Astrocyte (in vitro differentiated cells and primary cell): Measurements from ENCODE around the gene NAT9. TPM values are rescaled to one million over a fixed set of nuclear protein-coding genes. Genes with fewer than 3 reads are reported as not detected.

Experiments used
- DNase-seq: peaks from one replicate; pipeline ENCODE4 v3.0.0-alpha.2; 2010; ENCODE audit warnings: low read depth
- FAIRE-seq: peaks from 2 replicates; lab custom pipeline; 2011; peaks lifted over from hg19 to GRCh38; lab: Jason Lieb, UNC
- H2AFZ ChIP-seq: 2 replicates; pipeline ENCODE4 v1.6.0; 2012; ENCODE audit warnings: low read depth, low read length, inconsistent platforms
- H3K27ac ChIP-seq: 2 replicates; pipeline ENCODE4 v1.5.1; 2011; ENCODE audit warnings: low read depth, low read length, inconsistent platforms
- H3K27me3 ChIP-seq: 2 replicates; pipeline ENCODE4 v1.6.0; 2011; ENCODE audit warnings: low read length, inconsistent platforms; ENCODE audit not compliant: insufficient read depth
- H3K36me3 ChIP-seq: 2 replicates; pipeline ENCODE4 v1.5.1; 2011; ENCODE audit warnings: low read length, inconsistent platforms; ENCODE audit not compliant: insufficient read depth
- H3K4me1 ChIP-seq: 2 replicates; pipeline ENCODE4 v1.5.1; 2011; ENCODE audit warnings: low read length, inconsistent platforms; ENCODE audit not compliant: insufficient read depth
- H3K4me2 ChIP-seq: 2 replicates; pipeline ENCODE4 v1.6.0; 2012; ENCODE audit warnings: low read length, inconsistent platforms
- H3K4me3 ChIP-seq: 2 replicates; pipeline ENCODE4 v1.5.1; 2011; ENCODE audit warnings: low read depth, mild to moderate bottlenecking, low read length, inconsistent platforms; ENCODE audit not compliant: insufficient read depth
- H3K79me2 ChIP-seq: 2 replicates; pipeline ENCODE4 v1.6.0; 2012; ENCODE audit warnings: mild to moderate bottlenecking, low read length, inconsistent platforms; ENCODE audit not compliant: insufficient read depth
- H3K9ac ChIP-seq: 2 replicates; pipeline ENCODE4 v1.6.0; 2012; ENCODE audit warnings: mild to moderate bottlenecking, low read length, inconsistent platforms
- H3K9me3 ChIP-seq: 2 replicates; pipeline ENCODE4 v1.5.1; 2012; ENCODE audit warnings: low read depth, mild to moderate bottlenecking, low read length, inconsistent platforms; ENCODE audit not compliant: insufficient read depth
- H4K20me1 ChIP-seq: 2 replicates; pipeline ENCODE4 v1.6.0; 2012; ENCODE audit warnings: low read length, inconsistent platforms; ENCODE audit not compliant: insufficient read depth
- H3K27ac Mint-ChIP-seq: one replicate; pipeline ENCODE4 v1.8.0; 2021; ENCODE audit warnings: mild to moderate bottlenecking, mixed read lengths; ENCODE audit not compliant: unreplicated experiment
- H3K27me3 Mint-ChIP-seq: one replicate; pipeline ENCODE4 v1.8.0; 2021; ENCODE audit warnings: low read depth, mixed read lengths; ENCODE audit not compliant: unreplicated experiment
- H3K36me3 Mint-ChIP-seq: one replicate; pipeline ENCODE4 v1.8.0; 2021; ENCODE audit warnings: low read depth, mixed read lengths; ENCODE audit not compliant: unreplicated experiment
- H3K4me1 Mint-ChIP-seq: one replicate; pipeline ENCODE4 v1.8.0; 2021; ENCODE audit warnings: low read depth, mixed read lengths; ENCODE audit not compliant: unreplicated experiment
- H3K4me3 Mint-ChIP-seq: one replicate; pipeline ENCODE4 v1.8.0; 2021; ENCODE audit warnings: mild to moderate bottlenecking, moderate library complexity, mixed read lengths; ENCODE audit not compliant: unreplicated experiment
- H3K9me3 Mint-ChIP-seq: one replicate; pipeline ENCODE4 v1.8.0; 2021; ENCODE audit warnings: mild to moderate bottlenecking, mixed read lengths; ENCODE audit not compliant: unreplicated experiment
- EZH2 ChIP-seq: IDR thresholded peaks from 2 replicates; pipeline ENCODE4 v1.6.1; 2012; ENCODE audit warnings: mild to moderate bottlenecking, low read length, inconsistent platforms; ENCODE audit not compliant: insufficient read depth
- total RNA-seq: library from RNA; stranded (reverse); gene quantifications from 2 replicates; pipeline ENCODE4 v1.2.1, GENCODE V29; 2021
- TF ChIP-seq, protein P1 (sequence below): IDR thresholded peaks from 2 replicates; pipeline ENCODE4 v1.5.1; 2011; ENCODE audit warnings: low read depth, mild to moderate bottlenecking, inconsistent platforms, low read length, moderate library complexity; ENCODE audit not compliant: insufficient read depth

The NAT9 gene
- total RNA-seq, 1 donor from 2014 or later: 58.4 TPM

DNA sequence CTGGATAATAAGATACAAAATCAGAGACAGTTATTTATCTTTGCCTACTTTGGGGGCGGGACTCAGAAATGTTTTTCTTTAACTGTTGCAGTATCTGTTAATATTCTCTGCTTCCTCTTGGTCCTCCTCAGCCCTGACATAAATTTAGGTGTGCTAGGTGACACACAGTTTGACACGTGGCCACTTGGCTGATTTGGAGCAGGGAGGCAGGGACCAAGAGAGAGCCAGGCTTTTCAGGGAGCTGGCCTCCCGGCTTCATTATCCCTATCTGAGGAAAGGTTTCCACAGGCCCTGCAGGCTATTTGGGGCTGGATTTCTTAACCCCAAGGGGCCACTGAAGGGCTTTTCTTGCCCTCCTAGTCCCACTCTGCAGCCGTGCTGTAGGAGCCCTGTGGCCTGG, 20.1 kb upstream of the NAT9 start:
- Mint-ChIP-seq H3K27ac (no peak overlapping the region), H3K4me1 (peaks cover 13% of the 10 kb centered on the region), H3K36me3 (peaks cover 27% of the 10 kb centered on the region), H3K4me3 (no peak overlapping the region), H3K27me3 (no peaks in the 10 kb centered on the region), H3K9me3 (no peaks in the 10 kb centered on the region)
- no peak for DNase-seq
- FAIRE-seq: no peak
- H3K4me3 ChIP-seq: no peak overlapping the region
- H3K27ac ChIP-seq: no peak overlapping the region
- no peaks in the 10 kb centered on the region for H3K27me3 ChIP-seq
- no peak overlapping the region for H2AFZ ChIP-seq
- TF ChIP-seq, protein P1, sequence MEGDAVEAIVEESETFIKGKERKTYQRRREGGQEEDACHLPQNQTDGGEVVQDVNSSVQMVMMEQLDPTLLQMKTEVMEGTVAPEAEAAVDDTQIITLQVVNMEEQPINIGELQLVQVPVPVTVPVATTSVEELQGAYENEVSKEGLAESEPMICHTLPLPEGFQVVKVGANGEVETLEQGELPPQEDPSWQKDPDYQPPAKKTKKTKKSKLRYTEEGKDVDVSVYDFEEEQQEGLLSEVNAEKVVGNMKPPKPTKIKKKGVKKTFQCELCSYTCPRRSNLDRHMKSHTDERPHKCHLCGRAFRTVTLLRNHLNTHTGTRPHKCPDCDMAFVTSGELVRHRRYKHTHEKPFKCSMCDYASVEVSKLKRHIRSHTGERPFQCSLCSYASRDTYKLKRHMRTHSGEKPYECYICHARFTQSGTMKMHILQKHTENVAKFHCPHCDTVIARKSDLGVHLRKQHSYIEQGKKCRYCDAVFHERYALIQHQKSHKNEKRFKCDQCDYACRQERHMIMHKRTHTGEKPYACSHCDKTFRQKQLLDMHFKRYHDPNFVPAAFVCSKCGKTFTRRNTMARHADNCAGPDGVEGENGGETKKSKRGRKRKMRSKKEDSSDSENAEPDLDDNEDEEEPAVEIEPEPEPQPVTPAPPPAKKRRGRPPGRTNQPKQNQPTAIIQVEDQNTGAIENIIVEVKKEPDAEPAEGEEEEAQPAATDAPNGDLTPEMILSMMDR: no peak
- no peak for TF ChIP-seq EZH2
- no peaks in the 10 kb centered on the region for H3K79me2 ChIP-seq
- H3K4me1 ChIP-seq: peaks cover 15% of the 10 kb centered on the region
- no peak overlapping the region for H3K9ac ChIP-seq
- H4K20me1 ChIP-seq: peaks cover 38% of the 10 kb centered on the region
- peaks cover 18% of the 10 kb centered on the region for H3K36me3 ChIP-seq
- no peak overlapping the region for H3K4me2 ChIP-seq
- H3K9me3 ChIP-seq: no peaks in the 10 kb centered on the region

DNA sequence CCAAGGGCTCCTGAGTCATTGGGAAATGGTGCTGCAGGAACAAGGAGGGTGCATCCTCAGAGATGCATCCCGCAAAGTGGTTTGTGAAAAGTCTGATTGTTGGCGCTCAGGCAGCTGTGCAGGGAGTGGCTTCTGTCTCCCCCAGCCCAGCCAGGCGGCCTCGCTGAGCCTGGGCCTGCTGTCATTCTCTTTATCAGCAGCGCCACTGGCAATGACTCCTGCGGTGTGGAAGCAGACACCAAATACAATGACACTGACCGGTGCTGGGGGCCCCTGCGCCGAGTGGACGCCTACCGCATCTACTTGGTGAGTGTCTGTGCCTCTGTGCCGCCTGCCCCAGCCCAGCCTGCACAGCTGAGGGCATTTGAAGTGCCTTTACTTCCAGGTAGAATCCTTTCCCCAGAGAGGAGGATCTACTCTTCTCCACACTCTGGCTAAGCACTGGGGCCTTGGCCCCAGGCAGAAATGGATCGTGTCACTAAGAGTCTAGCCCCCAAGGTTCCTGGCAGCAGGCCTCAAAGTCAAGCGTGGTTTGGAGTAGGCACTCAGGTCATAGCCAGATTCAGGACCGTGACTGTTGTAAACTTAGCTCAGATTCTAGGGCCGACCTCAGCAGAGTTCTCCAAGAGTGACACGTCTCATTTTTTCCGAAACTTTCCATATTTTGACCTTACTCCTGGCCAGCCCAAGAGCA, 19.3 kb upstream of the NAT9 start:
- Mint-ChIP-seq H3K4me3 (no peak overlapping the region), H3K27ac (no peak overlapping the region), H3K4me1 (peaks cover 13% of the 10 kb centered on the region), H3K9me3 (no peaks in the 10 kb centered on the region), H3K36me3 (peaks cover 29% of the 10 kb centered on the region), H3K27me3 (no peaks in the 10 kb centered on the region)
- H3K9me3 ChIP-seq: no peaks in the 10 kb centered on the region
- H3K4me3 ChIP-seq: no peak overlapping the region
- FAIRE-seq (no peak), DNase-seq (no peak)
- H4K20me1 ChIP-seq: peaks cover 43% of the 10 kb centered on the region
- H2AFZ ChIP-seq: no peak overlapping the region
- H3K36me3 ChIP-seq: peaks cover 21% of the 10 kb centered on the region
- H3K9ac ChIP-seq: no peak overlapping the region
- peaks cover 15% of the 10 kb centered on the region for H3K4me1 ChIP-seq
- H3K4me2 ChIP-seq: no peak overlapping the region
- TF ChIP-seq, protein P1: no peak
- H3K27me3 ChIP-seq: no peaks in the 10 kb centered on the region
- no peak overlapping the region for H3K27ac ChIP-seq
- no peaks in the 10 kb centered on the region for H3K79me2 ChIP-seq

- H4K20me1 ChIP-seq: peaks cover 33% of the 10 kb centered on the region
- H3K4me1 Mint-ChIP-seq: peaks cover under 1% of the 10 kb centered on the region
- no peak overlapping the region for H3K27ac ChIP-seq
- TF ChIP-seq EZH2: no peak
- TF ChIP-seq, protein P1: no peak
- H3K9me3 Mint-ChIP-seq: no peaks in the 10 kb centered on the region
- H3K27ac Mint-ChIP-seq: no peak overlapping the region
- peaks cover 6% of the 10 kb centered on the region for H3K4me1 ChIP-seq
- H3K36me3 Mint-ChIP-seq: peaks cover 24% of the 10 kb centered on the region
- no peaks in the 10 kb centered on the region for H3K79me2 ChIP-seq
- H3K9me3 ChIP-seq: no peaks in the 10 kb centered on the region
- no peak overlapping the region for H3K4me2 ChIP-seq
- no peak for FAIRE-seq
- no peak overlapping the region for H3K9ac ChIP-seq
- H2AFZ ChIP-seq: no peak overlapping the region
- H3K4me3 Mint-ChIP-seq: no peak overlapping the region
- no peak overlapping the region for H3K4me3 ChIP-seq
- no peak for DNase-seq
- H3K27me3 Mint-ChIP-seq: no peaks in the 10 kb centered on the region
- H3K36me3 ChIP-seq: peaks cover 23% of the 10 kb centered on the region
- H3K27me3 ChIP-seq: no peaks in the 10 kb centered on the region
Observed at GRCh38 chr17:74792586-74793105, 16.5 kb upstream of the NAT9 start.
